NCI-H2029 treated with DMSO at 0.1 percent for 48 hours (cell line): Measurements from ENCODE around the gene TRMU.

ENCODE experiments used
- DNase-seq: peaks from one replicate; lab custom pipeline; 2025; lab: John Stamatoyannopoulos, UW

The TRMU gene

GRCh38 chr22:46338636-46339035, 3.1 kb downstream of the TRMU start:
- no peak for DNase-seq

- no peak for DNase-seq
Observed at GRCh38 chr22:46339956-46340355, 4.4 kb downstream of the TRMU start.

- no peak for DNase-seq
Observed at GRCh38 chr22:46340676-46341075, 5.2 kb downstream of the TRMU start.

- no peak for DNase-seq
Observed at GRCh38 chr22:46346680-46347405, 11.3 kb downstream of the TRMU start.

GRCh38 chr22:46347646-46348045, 12.1 kb downstream of the TRMU start:
- DNase-seq: no peak

GRCh38 chr22:46348099-46348695, 12.7 kb downstream of the TRMU start:
- DNase-seq: no peak

- no peak for DNase-seq
Observed at GRCh38 chr22:46349238-46349637, 13.7 kb downstream of the TRMU start.

- DNase-seq: no peak
Observed at GRCh38 chr22:46349681-46350080, 14.2 kb downstream of the TRMU start.

- no peak for DNase-seq
Observed at GRCh38 chr22:46350121-46350520, 14.6 kb downstream of the TRMU start.

- DNase-seq: no peak
Observed at GRCh38 chr22:46350646-46351045, 15.1 kb downstream of the TRMU start.

- DNase-seq: no peak
Observed at GRCh38 chr22:46351131-46351735, 15.7 kb downstream of the TRMU start.

- DNase-seq: no peak
Observed at GRCh38 chr22:46351767-46352166, 16.3 kb downstream of the TRMU start.

- DNase-seq: no peak
Observed at GRCh38 chr22:46352276-46352675, 16.8 kb downstream of the TRMU start.

GRCh38 chr22:46352691-46353386, 17.3 kb downstream of the TRMU start:
- DNase-seq: no peak

GRCh38 chr22:46353483-46354105, 18.1 kb downstream of the TRMU start:
- DNase-seq: no peak

GRCh38 chr22:46354176-46354992, 18.9 kb downstream of the TRMU start:
- DNase-seq: no peak

GRCh38 chr22:46354993-46355305, 19.4 kb downstream of the TRMU start:
- no peak for DNase-seq

GRCh38 chr22:46355369-46355995, 20.0 kb downstream of the TRMU start:
- DNase-seq: no peak

- no peak for DNase-seq
Observed at GRCh38 chr22:46355996-46356471, 20.5 kb downstream of the TRMU start.

GRCh38 chr22:46356496-46357480, 21.3 kb downstream of the TRMU start:
- no peak for DNase-seq
